Measurements from ENCODE around the gene RHOF.
"Not testable (repeated sequence)": the region's sequence is repeated elsewhere in the genome, so short reads cannot be mapped to it uniquely, and the experiment has no call there.

RHOF gene

DNA sequence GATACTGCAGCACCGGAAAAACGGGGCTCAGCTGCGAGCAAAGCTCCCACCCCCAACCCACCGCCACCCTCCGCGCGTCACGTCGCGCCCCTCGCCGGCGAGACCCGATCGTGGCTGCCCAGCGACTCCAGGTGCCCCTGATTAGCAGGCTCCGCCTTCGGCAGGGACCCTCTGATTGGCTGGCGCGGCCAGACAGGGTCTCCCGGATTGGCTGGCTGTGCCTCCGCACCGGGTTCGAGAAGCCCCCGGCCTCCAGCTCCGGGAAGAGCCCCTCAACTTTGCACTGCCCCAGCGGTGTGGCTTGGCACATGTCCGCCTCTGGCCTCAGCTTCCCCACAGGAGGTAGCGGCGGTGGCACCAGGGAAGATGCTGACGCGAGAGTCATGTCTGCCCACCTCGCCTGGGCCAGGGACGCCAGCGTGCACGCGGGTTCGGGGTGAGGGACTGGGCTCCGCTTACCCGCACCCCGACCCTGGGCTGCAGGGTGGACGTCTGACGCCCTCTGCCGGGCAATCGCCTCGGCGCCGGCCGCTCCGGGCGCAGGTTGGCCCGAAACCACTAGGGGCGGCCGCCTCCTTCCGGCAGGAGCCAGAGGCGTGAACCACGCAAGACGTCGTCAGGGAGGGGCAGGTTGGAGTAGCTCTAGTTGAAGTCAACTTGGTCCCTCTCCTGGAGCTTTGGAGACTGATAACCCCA is 498 bp upstream of the RHOF start:
- peak; percentile 91 for DNase-seq (ENCODE audit: low read depth, low spot score)

DNA sequence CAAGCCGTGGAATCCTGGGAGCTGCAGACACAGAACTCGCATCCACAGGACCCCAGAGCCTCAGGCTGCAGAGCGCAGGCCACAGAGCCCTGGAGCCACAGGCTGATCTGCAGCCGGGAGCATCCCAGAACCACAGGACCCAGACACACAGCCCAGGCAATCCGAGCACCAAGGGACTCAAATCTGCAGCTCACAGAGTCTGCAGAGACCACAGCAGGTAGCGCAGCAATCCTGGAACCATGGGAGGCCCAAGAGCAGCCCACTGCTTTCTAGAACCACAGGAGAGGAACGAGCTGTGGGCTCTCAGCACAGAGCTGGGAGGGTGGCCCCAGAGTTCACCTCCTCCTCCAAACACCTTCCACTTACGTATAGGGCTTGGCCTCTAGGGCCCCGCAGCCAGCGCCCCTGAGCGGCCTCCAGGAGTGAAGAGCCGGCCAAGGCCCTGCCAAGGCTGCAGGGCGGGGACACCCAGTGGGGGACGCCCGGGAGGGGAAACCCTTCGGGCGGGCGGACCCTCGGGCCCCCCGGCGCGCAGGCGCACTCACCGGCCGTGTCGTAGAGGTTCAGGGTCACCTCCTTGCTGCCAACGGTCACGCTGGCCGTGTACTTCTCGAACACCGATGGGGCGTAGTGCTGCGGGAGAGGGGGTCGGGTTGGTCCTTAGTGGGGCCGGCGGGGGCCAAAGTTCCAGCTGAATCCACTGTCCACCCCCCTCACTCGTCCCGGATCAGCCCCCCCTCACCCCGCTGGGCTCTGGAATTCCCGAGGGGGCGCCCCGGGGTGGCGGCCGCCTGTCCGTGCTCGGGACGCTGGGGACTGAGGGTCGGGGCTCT is 665 bp downstream of the RHOF start:
- DNase-seq (ENCODE audit: low read depth, low spot score), result peak; percentile 26

DNA sequence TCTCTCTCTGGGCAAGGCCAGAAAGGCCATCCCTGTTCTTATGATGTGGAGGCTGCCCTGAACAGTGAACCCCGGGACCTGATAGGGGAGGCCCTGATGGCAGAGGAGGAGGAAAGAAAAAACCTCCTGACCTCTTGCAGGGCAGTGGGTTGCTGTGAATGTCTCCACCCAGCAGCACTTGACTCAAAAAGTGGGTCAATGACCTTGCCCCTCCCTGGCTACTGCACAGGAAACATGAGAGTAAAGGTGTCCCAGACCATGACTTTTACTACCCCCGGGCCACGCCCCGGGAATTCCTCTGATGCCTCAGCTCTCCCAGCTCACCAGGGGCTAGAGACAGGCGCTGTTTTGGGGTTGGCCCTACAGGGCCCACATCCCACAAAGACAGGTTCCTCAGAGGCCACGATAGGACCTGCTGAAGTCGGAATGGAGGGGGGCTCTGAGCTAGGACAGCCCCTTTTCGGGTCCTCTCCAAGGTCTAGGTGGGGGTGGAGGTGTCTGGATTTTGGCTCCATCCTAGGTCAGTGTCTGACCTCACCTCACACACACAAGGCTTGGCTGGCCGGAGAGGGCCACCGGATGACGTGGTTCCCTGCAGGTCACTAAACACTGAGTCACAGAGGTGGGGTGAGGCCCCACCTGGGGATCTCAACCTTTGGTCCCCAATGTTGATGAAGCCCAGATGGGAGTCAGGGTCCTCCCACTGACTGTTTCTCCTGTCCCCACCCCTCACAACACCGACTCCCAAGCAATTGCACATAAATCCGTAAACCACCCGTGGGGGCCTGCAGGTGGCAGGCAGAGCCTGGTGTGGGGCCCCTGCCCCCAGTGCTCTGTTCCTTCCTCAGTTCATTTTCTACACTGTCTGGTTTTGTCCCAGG is 1.6 kb downstream of the RHOF start:
- DNase-seq (ENCODE audit: low read depth, low spot score), result no peak

DNA sequence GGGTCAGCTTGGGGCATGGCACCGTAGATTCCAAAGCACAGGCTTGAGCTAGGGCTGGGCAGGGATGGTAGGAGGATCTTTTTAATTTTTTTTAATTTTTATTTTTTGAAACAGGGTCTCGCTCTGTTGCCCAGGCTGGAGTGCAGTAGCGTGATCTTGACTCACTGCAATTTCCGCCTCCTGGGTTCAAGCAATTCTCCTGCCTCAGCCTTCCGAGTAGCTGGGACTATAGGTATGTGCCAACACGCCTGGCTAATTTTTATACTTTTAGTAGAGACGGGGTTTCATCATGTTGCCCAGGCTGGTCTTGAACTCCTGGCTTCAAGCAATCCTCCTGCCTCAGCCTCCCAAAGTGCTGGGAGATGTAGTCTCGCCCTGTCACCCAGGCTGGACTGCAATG is 2.7 kb downstream of the RHOF start:
- not testable (repeated sequence) for DNase-seq (ENCODE audit: low read depth, low spot score)

DNA sequence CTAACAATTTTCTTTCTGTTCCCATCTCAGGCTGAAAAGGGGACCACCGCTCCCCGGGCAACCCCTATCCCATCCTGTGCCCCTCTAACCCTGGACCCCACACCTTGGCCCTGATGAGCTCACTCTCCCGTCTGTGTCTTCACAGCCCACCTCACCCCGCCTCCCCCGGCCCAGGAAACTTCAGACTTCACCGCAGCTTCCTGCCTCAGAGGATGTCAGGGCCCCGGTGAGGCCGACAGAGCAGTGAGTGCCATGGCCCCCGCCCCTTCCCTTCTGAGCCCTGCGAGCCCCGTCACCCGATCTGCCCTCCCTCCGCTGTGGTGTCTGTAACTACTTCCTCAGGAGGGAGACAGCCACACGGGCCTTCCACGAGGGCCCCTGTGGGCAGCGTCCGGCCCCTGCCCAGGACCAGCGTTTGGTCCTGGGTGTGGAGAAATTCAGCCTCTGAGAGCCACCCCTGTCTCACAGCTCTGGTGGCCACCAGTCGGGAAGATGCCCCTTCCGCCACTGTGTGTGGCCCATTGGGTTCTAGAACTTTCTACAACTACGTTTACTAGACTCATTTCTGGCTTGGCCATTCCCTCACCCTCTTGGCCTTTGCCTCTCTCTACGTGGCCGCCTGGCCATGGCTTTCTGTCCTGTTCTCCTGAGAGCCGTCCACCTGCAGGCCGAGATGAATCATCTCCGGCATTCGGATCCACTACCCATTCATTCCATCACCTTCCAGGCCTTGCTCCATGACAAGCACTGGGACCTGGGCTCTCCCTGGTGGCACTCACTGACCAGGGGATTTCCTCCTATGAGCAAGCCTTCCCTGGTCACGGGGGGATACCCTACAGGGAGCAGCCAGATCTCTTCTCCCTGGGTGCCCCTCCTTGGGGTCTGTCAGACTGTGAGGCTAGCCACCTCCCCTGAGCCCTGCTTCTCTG is 3.4 kb downstream of the RHOF start:
- DNase-seq (ENCODE audit: low read depth, low spot score), result peak; percentile 90

DNA sequence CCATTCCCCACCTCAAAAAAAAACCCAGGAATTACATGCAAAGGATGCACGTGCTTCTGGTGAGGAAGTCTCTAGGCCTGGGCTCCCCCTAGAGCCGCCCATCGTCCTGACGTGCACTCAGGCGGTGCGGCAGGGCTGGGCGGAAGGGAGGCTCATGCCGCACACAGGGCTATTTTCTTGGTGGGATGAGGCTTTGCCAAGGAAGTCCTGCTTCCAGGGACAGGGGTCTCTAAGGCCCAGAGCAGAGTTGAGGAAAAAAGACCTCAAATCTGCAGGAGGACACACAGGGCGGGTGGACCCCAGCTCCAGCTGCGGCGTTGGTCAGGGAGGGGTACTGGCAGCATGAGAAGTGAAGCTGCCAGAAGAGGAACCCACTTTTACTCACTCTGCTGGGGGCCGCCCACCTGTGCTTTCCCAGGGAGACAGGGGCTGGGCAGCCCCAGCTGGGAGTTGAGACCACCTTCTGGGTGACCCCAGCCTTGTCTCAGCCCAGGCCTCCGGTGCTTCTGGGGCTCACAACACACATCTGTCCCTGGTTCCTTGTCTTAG is 4.2 kb downstream of the RHOF start:
- no peak for DNase-seq (ENCODE audit: low read depth, low spot score)

DNA sequence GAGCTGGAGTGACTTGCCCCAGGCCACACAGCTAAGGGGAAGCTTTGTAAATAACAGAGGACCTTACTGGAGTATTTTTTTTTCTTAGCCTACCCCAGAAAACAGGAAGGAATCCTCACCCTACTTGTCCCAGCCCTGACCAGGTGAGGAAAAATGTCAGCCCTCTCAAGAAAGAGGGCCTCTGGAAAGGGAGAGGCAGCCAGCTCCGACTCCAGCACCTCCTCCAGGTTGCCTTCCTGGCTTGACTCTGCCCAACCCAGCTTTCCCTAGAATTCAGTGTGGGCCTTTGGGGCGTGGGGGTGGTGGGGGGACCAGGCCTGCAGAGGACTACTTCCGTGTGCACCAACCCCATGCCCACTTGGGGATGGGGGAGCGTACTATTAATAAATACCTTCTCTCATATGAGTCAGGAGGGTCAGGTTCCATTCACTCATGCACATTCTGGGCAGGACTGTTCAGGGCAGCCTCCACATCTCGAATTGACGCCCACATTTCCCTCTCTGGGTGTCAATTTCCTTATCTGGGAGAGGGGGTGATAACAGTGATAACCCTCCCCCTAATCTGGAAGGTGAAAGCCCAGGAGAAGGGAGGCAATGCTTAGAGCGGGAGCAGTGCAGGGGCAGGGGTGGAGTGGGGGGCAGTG is 5.2 kb downstream of the RHOF start:
- no peak for DNase-seq (ENCODE audit: low read depth, low spot score)

DNA sequence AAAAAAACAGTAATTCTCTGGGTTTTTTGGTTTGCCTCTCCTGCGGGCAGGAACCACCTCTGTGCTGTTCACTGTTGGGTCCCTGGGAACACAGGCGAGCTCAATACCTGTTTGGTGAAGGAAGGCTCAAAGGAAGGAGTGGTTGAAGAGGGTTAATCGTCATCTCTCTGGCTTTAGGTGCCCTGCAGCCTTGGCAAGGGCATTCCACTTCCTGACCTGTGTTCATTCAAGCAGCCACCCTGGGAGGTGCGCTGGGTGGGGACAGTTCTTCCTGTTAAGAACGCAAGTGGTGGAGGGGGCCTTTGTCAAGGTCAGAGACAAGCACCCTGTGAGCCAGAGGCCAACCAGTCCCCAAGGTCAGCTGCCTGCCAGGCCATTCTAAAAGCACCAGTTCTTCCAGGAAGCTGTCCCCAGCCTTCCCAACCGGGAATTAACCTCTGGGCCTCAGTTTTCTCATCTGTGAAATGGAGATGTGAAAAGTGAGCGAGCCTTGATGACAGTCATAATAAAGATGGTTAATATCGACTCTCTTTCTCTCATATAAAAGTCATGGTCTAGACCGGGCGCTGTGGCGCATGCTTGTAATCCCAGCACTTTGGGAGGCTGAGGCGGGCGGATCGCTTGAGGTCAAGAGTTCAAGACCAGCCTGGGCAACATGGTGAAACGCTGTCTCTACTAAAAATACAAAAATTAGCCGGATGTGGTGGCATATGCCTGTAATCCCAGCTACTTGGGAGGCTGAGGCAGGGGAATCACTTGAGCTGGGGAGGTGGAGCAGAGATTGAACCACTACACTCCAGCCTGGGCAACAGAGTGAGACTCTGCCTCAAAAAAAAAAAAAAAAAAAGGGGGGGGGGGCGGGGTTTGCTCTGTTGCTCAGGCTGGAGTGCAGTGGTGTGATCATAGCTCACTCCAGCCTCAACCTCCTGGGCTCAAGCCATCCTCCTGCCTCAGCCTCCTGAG is 6.1 kb downstream of the RHOF start:
- DNase-seq (ENCODE audit: low read depth, low spot score), result no peak

DNA sequence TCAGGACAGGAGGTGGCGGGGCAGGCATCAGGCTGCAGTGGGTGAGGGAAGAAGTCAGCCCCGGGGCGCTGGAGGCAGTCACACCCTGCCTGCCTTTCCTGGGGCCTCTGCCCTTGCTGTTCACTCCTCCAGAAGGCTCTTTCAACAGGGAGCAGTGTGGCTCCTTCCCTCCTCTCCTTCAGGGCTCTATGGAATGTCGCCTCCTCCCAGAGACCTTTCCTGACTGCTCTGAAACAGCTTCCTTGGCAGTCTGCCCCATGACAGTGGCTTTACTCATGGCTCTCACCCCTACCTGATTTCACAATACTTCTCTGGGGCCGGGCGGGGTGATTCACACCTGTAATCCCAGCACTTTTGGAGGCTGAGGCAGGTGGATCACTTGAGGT is 7.1 kb downstream of the RHOF start:
- no peak for DNase-seq (ENCODE audit: low read depth, low spot score)

DNA sequence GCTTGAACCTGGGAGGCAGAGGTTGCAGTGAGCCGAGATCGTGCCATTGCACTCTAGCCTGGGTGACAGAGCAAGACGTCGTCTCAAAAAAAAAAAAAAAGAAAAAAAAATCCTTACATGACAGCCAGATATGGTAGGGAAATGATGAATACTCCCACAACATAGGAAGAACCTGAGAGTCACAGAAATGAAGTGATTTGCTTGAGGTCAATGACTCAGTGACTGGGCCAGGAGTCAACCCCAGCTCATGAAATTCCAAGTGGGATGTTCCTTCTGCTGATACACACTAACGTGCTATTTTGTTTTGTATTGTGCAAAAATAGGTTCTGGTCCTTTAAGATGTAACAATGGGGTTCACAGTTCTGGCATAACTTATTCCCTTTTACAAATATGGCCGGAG is 9.0 kb downstream of the RHOF start:
- no peak for DNase-seq (ENCODE audit: low read depth, low spot score)

DNA sequence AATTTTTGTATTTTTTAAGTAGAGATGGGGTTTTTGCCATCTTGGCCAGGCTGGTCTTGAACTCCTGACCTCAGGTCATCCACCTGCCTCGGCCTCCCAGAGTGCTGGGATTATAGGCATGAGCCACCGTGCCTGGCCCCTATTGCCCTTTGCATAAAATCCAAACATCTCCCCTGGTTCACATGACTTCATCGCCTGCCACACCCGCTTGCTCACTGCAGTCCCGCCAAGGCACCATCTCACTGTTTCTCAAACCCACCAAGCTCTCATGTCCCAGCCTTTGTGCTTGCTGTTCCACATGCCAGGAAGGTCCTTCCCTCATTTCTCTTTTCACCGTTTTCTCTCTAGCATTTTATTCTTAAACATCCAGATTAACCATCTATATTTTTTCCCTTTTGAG is 9.7 kb downstream of the RHOF start:
- DNase-seq (ENCODE audit: low read depth, low spot score), result no peak

DNA sequence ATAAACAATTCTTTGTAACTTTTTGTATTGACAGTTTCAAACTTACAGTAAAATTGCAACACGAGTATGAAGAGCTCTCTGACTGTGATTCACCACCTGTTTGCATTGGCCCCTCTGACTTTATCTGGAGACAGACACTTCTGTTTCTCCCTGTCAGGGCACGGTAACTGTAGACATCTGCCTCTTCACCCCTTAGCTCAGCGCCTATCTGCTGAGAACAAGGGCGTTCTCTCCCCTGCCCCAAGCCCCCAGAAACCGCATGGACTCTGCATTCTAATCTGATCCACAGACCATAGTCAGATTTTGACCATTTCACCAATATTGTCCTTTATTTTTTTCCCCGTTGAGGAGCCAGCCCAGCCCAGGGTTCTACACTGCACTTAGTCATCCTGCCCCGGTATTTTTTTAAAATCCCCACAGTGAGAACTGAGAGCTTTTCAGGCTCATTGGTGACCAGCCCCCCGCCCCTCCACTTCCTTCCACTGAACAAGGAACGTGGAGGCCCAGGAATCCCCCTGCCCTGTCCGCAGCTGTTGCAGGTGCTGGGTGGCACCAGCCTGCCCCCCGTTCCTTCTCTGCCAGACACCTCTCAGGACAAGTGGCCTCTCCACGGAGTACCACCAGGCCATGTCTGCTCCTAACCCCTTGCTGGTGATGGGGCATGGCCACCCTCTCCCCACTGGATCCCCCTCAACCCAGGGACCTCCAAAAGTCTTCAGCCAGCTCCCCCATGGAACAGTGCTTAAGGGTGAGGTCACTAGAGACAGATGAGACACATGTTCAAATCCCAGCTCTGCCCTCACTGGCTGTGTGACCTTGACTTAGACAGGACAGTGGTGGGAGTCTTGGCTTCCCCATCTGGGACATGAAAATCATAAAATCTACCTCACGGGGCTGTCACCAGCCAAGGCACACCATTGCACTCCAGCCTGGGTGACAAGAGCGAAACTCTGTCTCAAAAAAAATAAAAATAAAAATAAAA is 11.2 kb downstream of the RHOF start:
- DNase-seq (ENCODE audit: low read depth, low spot score), result no peak

DNA sequence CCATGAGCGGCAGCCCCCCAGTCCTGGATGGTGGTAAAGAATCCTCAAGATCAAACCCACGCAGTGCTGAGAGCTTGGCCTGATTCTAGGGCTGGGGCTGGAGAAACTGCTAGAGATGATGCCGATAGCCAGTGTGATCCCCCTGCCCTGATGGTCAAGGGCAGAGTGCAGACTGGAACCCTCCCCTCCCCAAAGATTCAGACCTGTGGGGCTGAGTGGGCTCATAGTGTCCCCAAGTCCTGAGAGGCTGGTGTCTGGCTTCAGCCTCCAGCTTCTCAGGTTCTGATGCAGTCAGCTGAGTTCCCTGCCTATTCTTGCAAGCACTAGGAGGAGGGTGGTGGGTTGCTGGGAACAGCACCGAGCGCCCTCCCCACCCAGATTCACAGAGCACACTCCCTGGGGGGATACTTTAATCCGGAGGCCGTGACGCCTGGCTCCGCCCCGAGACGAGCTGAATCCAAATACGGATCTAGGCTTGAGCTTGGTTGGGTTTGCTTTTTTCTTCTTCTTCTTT is 11.9 kb downstream of the RHOF start:
- no peak for DNase-seq (ENCODE audit: low read depth, low spot score)

DNA sequence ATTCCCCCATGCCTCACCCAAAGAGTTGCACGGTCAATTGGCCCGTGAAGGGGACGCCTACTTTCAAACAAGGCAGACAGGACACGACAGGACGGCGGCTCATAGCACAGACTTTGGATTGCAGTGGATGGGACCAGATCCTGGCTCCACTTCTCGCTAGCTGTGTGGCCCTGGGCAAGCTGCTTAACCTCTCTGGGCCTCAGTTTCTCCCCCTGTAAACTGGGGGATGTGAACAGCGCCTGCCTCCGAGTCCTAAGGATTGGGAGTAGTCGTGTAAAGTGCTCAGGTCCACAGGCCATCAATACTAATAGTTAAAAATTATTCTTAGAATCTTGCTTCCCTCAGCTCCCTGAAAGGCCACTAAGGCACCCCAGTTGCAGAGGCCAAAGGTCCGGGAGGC is 13.1 kb downstream of the RHOF start:
- no peak for DNase-seq (ENCODE audit: low read depth, low spot score)

DNA sequence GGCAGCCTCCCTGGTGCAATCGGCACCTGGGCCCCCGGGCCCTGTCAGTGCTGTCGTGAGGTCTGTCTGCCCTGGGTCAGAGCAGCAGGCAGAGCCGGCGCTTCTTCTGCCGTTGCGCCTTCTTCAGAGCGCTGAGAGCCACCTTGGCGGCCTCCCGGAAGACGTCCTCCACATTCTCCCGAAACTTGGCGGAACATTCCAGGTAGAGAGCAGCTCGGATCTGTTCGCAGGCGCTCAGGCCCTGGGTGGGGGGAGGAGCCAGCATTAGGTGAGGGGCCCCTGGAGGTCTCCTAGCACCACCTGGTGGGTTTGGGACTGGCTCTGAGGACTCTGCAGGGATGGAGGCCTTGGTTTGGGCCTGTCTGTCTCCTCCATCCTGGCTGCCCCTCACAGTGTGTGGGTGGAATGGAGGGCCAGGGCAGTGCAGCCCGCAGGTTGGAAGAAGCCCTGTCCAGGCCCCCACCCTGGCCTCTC is 14.0 kb downstream of the RHOF start:
- DNase-seq (ENCODE audit: low read depth, low spot score), result no peak

DNA sequence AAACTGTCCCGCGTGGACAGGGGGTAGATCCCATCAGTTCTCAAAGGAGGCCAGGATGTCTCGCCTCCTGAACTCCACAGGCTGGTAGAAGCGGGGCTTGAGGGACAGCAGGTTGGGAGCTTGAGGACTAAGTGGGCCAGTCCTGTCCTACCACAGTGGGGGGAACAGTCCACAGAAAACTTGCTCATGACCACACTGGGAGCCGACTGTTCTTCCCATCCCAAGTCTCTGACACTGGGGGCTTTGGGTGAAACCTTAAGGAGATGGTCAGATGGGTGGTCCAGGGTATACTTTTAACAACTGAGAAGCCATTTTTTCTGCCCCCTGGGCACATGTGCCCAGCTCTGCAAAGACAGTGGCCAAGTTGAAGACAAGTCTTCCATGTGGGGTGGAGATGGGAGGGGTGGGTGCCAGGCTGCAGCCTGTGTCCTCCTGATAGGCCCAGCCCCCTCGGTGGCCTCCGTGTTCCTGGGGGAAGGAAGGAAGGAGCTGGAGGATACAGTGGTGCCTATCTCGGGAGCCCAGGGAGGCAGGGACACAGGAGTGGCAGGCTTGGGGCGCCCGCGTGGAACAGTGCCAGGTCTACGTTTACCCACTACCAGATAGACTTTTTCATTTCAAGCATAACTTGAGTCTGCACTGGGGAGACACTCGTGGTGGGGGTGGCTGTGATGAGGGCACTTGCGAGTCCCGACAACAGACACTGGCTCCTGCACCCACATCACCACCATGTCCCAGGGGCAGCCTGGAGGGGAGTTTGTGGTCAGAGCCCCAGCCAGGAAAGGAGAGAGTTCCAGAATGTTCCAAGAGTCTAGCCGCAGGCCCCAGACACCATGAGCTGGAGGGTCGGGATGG is 14.7 kb downstream of the RHOF start:
- DNase-seq (ENCODE audit: low read depth, low spot score), result no peak

Data from activated CD4-positive, CD25-positive, alpha-beta regulatory T cell treated with anti-CD3 and anti-CD28 coated beads, Interleukin-2, amount 50 U/mL, for 16 hours (primary cell).